ENCODE results near the gene MYBPH.

The MYBPH gene

GRCh38 chr1:203165101-203165799, 10.4 kb downstream of the MYBPH start:
- DNase-seq, result no peak

- DNase-seq, result no peak
These were observed 11.6 kb downstream of the MYBPH start for GRCh38 chr1:203163891-203164635.

GRCh38 chr1:203162403-203162802, 13.2 kb downstream of the MYBPH start:
- DNase-seq, result no peak

- no peak for DNase-seq
These were observed 13.9 kb downstream of the MYBPH start for GRCh38 chr1:203161703-203162102.

- no peak for DNase-seq
These were observed 14.5 kb downstream of the MYBPH start for GRCh38 chr1:203161175-203161574.

GRCh38 chr1:203159844-203160243, 15.8 kb downstream of the MYBPH start:
- no peak for DNase-seq

- peak; percentile 66 for DNase-seq
These were observed 16.5 kb downstream of the MYBPH start for GRCh38 chr1:203158960-203159665.

- no peak for DNase-seq
These were observed 17.2 kb downstream of the MYBPH start for GRCh38 chr1:203158423-203158822.

- DNase-seq, result peak; percentile 23
These were observed 19.3 kb downstream of the MYBPH start for GRCh38 chr1:203156280-203156679.

GRCh38 chr1:203153989-203154821, 21.4 kb downstream of the MYBPH start:
- no peak for DNase-seq

- peak; percentile 50 for DNase-seq
These were observed 22.3 kb downstream of the MYBPH start for GRCh38 chr1:203153051-203153988.

- peak; percentile 83 for DNase-seq
These were observed 23.2 kb downstream of the MYBPH start for GRCh38 chr1:203152158-203153034.

GRCh38 chr1:203151362-203152157, 24.1 kb downstream of the MYBPH start:
- no peak for DNase-seq

- DNase-seq, result no peak
These were observed 24.9 kb downstream of the MYBPH start for GRCh38 chr1:203150511-203151297.

- no peak for DNase-seq
These were observed 26.3 kb downstream of the MYBPH start for GRCh38 chr1:203149188-203149840.

- no peak for DNase-seq
These were observed 27.0 kb downstream of the MYBPH start for GRCh38 chr1:203148579-203148978.

GRCh38 chr1:203148127-203148526, 27.5 kb downstream of the MYBPH start:
- peak; percentile 79 for DNase-seq

- DNase-seq, result no peak
These were observed 28.2 kb downstream of the MYBPH start for GRCh38 chr1:203147376-203147775.
